GM12891 (cell line): ENCODE data around the gene LYRM4.

ENCODE experiments used
- PAX5 ChIP-seq: IDR thresholded peaks from 2 replicates; pipeline ENCODE4 v1.6.1; 2011; ENCODE audit warnings: low read length, moderate library complexity, mild to moderate bottlenecking; ENCODE audit not compliant: insufficient read depth, severe bottlenecking
- POLR2A ChIP-seq: IDR thresholded peaks from 2 replicates; pipeline ENCODE4 v1.6.1; 2011; ENCODE audit warnings: low read depth, low read length, control low read depth
- POLR2AphosphoS5 ChIP-seq: IDR thresholded peaks from 2 replicates; pipeline ENCODE4 v1.6.1; 2011; ENCODE audit warnings: low read depth, low read length, control low read depth
- SPI1 ChIP-seq: IDR thresholded peaks from 2 replicates; pipeline ENCODE4 v1.6.1; 2011; ENCODE audit warnings: low read depth, low read length, control low read depth
- TAF1 ChIP-seq: IDR thresholded peaks from 2 replicates; pipeline ENCODE4 v1.6.1; 2011; ENCODE audit warnings: low read depth, low read length, control low read depth

- TF ChIP-seq SPI1 (no peak), POLR2AphosphoS5 (no peak), PAX5 (no peak), POLR2A (no peak), TAF1 (no peak)
These were observed 110.1 kb downstream of the LYRM4 start for GRCh38 chr6:5150551-5151075.
